NCI-H1930 (cell line): ENCODE results near the gene DYSF.

Source experiments
- DNase-seq, 2 experiments: peaks; one replicate each; lab custom pipeline; 2025; lab: John Stamatoyannopoulos, UW

Gene DYSF

DNA sequence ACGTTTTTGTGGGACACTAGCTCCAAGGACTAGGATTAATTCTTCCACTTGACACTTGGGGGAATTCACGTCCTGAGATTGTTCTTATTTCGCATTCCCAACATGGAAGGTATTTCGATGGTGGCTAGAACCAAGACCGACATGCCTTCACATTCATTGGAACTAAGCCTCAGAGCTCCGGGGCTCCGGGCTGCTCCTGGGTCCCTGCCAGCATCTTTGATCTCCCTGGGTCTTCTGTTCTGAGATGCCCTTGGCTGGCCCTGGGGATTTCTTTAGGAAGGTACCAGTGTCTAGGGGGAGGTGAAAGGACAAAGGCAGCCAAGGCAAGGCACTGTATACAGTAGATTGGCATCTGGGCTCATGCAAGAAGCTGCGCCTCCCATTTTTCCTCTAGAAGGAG lies 76.8 kb downstream of the DYSF start:
- no peak for DNase-seq

DNA sequence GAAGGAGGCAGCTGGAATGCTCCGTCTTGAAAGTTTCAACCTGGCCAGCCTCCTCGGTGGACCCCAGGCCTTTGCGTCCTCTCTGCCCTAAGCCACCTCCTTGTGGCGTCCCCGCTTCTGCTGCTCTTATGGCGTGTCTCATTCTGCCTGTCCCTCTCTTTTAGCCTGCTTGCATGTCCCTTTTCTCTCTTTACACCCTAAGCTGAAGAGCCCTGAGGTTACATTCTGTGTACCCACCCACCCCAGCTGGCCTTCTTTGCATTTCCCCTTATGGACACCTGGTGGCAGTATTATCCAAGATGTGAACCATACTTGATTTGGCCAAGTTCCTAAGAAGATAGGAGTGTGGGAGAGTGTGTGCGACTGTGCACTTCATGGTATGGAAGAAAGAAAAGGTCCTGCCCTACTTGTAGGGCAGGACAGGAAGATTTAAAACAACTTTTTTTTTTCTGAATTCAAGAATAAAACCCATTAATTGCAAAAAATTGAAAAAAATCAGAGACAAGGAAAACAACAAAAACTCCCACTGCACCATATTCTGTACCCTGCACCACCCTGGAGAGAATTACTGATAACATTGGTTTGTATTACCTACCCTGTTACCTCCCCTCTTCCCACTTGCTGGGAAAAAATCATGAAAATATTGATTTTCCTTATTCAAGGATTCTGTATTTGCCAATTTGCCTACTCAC lies 77.4 kb downstream of the DYSF start:
- DNase-seq: peak in 1 of 2 experiments; percentile 17

DNA sequence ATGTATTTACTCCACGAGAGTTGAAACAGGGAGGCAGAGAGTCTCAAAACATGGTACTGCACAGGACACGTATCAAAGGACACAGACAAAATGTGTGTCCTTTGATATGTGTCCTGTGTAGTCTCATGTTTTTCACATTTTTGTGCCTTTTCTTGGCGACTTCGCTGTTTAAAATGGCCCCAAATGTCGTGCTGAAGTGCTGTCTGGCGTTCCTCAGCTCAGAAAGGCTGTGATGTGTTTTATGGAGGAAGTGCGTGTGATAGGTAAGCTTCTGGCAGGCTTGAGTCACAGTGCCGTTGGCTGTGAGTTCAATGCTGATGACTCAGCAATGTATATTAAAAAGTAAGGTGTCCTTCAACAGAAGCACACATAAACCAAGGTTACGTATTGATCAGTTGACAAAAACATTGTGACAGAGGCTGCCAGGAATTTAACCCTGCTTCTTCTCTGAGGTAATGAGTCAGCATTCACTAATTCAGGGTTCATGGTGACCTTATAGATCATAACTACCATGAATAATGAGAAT lies 78.2 kb downstream of the DYSF start:
- no peak for DNase-seq

DNA sequence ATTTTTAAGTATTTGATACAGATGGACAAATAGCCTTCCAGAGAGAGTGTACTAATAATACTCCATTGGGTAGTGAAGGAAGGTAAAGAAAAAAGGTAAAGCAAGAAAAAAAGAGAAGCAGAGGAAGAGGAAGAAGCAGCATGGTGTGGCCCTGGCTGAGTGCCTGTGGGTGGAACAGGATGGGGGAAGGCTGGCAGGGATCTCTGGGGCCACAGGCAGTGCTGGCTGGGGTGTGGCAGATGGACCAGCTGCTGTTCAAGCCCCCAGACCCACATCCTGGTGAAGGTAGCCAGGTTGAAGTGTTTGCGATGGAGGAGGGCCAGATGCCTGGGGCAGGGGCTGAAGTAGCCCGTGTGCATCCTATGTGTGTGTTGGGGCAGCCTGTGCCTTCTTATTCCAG lies 79.0 kb downstream of the DYSF start:
- DNase-seq: no peak

DNA sequence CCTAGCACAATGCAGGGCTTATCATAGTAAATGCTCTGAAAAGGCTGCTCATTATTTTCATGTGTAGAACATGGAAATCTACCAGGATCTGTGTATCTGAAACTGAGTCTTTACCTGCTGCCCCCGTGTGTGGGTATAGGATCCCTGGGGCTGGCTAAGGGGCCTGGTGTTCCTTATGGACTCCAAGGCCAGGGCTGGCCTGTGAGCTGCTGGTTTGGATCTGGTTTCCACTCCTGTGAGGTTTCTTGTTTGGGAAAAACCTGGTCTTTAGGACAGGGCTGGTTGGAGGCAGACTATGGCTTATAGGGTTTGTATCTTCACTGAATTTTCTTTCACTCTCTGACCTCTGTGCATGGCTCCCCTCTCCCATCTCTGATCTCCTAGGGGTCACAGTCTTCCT lies 80.8 kb downstream of the DYSF start:
- DNase-seq: no peak

DNA sequence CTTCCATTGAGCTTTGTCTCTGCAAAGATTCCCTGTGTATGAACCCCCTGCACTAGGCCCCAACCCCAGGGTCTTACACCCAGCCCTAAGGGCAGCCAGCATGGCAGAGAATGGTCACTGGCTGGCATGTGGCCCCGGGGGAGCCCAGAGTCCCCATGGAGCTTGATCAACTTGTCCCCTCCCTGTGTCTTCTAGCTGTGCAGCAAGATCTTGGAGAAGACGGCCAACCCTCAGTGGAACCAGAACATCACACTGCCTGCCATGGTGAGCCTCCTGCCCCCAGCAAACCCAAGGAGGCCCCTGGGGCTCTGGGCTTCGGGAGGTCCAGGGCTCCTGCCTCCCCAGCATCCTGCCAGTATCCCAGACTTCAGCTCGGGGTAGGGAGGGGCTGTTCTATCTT lies 81.5 kb downstream of the DYSF start:
- no peak for DNase-seq

DNA sequence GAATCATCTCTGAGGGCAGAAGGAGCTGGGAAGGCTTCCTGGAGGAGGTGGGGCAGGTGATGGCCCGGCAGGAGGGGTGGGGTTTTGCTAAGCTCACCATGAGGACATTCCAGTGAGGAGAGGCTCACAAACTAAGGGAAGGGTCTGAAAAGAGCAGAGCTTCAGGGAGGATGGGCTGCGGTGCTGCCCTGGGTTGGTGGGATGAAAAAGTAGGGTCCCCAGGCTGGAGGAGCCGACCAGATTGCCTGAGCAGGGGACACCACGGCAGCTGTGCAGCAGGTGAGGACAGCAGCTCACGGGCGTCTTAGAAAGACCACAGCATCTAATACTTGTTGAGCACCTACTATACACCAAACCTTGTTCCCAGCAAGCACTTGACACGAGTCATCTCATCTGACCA lies 82.2 kb downstream of the DYSF start:
- no peak for DNase-seq

DNA sequence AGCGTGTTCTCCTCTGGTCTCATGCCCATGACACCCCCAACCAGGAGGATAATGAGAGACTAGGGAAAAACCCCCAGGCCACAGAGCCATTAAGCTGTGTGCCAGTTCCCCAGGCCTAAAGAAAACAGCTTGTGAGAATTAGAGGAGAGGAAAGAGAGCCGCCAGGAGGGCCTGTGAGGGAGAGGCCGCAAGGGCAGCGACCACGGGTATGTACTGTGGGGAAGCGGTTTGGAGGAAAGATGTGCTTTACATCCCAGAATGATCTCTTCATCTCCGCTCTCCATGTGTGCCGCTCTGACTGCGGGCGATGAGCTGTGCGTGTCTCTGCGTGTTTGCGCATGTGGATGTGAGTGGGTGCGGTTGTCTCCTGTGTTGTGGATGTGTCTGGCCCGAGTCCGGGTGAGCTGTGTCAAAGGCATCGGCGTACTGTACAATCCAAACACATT lies 82.9 kb downstream of the DYSF start:
- no peak for DNase-seq

DNA sequence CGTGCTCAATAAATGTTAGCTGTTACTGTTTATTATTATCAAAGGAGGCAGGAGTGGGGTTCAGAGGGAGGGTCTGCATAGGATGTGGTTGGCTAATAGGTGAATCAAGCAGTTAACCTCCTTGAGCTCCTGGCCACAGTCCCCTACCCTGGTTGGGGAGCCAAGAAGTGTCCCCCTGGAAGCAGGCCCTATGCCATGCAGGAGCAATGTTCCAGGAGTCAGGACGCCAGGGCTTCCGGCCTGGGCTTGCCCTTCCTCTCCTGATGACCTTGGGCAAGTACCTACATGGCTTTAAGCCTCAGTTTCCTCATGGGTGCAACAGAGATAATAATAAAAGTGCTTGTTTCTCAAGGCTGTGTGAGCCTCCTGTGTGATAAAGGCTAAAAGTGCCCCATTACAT lies 84.9 kb downstream of the DYSF start:
- no peak for DNase-seq

DNA sequence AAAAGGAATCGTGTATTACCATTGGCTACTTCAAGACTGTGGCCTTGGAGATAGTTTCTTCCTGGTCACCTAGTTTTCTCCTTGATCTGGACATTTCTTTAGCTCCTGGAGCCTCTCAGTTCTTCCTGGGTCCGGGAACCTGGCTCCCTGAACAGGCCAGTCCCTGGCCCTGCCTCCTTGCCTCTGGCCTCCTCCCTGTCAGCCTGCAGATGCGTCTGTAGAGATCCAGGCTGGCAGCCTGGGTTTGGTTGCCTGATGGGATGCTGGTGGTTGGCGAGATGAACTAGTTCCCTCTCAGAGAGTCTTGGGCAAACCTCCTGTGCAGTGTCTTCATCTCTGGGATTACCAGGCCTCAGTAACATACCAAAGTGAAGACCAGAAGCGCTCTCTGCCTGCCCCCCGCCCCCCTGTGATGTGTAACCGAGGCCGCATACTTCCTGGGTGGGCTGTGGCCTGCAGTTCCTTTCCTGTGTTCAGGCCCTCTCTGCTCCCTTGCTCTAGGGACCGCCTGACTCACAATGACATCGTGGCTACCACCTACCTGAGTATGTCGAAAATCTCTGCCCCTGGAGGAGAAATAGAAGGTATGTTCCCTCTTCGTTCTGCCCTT lies 85.4 kb downstream of the DYSF start:
- DNase-seq: no peak

DNA sequence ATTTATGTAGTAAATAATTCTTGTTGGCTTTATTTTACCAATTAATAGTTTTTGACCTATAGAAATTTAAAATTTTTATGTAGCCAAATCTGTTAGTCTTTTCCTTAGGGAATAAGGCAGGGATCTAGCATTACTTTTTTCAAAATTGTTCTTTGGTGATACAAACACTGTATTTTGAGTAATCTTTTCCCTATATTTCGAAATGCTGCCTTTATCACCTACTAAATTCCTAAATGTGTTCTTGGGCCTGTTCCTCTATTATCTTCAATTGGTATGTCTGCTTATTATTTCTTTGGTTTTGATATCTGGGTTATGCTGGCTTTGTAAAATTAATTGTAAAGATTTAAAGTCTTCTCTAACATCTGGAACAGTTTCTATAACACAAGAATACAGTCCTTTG lies 87.5 kb downstream of the DYSF start:
- DNase-seq: no peak

DNA sequence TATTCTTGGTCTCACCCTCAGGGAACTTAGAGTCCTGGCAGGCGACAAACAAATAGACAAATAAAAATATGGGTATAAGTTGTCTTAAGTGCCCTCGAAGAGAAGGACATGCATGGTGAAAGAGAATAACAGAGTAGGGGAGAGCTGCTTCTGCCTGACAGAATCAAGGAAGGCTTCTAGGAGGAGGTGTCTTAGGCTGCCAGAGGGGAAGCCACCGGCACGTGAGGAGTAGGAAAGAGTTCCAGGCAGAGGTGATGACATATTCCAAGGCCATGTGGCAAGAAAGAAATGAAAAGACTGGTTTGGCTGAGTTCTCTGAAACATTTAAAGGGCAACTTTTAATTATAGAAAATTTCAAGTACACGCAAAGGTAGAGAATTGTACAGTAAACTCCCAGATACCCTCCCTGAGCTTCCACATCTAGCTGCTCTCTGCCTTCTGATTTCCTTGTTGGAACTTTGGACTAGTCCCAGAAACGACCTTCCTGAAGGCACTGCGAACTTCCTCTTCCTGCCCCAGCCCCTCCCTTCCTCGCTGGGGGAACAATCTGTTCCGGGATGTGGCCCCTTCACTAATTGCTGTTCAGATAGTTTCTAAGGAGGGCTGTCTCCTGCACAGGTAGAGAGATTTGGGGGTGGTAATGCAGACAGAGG lies 91.7 kb downstream of the DYSF start:
- DNase-seq: no peak

DNA sequence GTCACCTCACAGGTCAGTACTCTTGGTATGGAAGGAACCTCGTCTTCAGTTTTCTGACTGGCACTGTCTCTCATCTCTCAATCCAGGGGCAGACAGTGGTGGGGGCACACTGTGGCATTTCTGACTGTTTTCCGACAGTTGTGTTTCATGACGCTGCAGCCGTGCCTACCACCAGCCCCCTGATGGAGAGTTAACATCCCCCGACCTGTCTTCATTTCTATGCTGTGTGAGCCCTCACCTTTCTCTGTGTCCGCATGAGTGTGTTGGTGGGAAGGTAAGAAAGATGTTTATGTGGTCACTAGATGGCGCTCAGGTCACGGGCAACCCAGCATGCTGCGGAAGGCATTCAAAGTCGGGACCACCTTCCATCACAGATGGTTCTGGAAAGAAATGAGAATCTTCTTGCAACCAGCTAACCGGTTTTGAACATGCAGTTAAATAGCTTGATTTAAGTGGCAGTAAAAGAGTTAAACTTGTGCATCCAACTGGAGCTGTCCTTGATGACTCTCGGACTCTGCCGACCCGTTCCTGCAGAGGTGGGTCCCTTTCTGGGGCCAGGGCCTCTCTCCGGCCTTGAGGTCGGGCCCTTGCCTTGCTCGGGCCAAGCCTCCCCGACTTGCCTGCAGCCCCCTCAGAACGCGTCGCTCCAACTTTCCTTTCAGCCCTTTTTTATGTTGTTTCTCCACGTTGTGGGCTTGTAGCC lies 92.4 kb downstream of the DYSF start:
- peak; percentile 27 to 57 for DNase-seq

DNA sequence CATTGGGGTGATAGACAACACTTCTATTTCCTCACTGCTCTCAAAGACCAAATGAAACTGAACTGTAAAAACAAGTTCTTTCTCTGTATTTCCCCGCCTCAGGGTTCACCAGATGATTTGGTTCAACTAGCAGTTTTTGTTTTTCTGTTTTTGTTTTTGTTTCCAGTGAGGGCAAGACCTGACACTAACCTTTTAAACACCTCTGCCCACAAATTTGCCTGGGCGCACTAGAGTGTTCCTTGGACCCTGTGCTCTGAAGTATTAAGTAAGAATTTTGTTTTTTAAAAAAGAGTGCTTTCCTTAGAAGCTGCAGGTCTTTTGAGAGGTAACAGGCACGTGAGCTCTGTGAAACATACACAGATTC lies 92.9 kb downstream of the DYSF start:
- DNase-seq: no peak

DNA sequence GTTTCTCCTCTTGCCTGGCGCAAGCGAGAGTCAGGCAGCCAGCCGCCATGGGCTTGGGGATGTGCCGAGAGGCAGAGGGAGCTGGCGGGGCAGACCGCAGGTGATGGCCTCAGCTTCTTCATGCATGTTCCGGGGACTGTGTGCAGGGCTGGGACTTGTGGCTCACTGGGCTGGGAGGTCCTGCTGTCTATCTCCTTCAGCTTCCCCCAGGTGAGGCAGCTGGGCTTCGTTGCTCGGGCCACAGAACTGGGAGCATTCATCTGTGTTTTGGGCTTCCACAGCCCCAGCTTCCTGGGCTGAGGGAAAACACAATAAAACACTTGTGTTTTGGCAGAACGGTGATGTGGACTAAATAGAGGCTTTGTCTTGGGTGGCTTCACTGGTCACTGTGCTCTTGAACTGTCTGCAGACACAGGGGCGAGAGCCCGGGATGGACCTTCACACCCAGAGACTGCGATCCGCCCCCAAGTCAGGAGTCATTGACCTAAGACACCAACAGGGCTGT lies 93.5 kb downstream of the DYSF start:
- no peak for DNase-seq

DNA sequence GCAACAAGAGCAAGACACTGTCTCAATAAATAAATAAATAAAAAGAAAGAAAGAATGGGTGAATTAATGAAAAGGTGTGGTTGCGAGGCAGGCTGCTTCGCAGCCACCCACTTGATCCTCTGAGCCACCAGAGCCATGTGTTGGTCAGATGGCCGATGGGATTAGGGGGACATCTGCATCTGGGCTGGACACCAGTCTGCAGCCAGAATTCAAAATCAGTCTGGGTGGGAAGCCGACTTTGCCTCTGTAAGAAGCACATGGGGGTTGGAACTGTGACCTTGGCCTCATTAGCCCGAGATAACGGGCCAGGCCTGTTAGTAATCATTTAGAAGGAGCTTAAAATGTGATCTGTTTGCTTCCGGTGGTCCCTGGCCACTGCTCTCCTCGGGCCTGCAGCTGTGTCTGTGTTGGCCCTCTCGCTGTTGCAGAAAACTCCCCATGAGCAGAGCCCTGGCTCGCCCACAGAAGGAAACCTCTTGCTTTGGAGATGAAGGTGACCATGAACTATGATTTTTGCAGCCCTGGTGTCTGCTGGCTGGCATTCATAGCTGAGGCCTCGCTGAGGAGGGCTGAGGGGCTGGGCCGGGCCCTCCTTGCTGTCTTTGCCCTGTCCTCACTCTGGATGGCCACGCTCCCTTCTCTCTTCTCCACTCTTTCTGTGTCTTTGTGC lies 94.4 kb downstream of the DYSF start:
- DNase-seq: no peak

DNA sequence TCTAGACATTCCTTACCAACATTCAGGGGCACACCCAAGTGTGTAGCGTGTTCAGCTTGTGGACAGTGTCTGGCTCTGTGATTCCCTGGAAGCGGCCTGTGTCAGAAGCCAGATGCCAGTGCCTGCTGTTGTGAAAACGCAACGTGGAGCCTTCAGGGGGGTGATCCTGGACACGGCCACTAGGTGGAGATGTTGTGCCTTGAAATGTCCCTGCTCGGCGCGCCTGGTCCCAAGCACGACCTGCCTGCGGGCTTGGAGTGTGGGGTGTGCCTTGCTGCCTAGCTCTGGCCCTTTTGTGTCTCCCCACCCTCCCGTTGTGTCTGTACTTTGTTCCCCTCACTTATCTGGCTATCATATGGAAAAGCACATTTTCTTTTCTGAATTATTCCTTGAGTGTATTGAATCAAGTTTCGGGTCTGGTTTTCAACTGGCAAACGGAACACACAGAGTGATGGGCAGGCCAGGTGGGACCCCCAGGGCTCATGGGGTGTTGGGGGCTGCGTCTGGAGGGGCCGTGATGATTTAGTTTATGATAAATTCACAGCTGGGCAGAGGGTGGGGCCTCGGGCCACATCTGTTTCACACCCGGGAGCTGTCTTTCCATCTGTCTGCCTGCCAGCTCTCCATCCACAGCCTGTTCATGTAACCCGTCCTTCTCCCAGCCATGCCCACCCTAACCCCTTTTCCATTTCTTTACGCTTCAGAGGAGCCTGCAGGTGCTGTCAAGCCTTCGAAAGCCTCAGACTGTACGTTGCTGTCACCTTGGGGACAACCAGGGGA lies 95.5 kb downstream of the DYSF start:
- peak in 1 of 2 experiments; percentile 7 for DNase-seq

DNA sequence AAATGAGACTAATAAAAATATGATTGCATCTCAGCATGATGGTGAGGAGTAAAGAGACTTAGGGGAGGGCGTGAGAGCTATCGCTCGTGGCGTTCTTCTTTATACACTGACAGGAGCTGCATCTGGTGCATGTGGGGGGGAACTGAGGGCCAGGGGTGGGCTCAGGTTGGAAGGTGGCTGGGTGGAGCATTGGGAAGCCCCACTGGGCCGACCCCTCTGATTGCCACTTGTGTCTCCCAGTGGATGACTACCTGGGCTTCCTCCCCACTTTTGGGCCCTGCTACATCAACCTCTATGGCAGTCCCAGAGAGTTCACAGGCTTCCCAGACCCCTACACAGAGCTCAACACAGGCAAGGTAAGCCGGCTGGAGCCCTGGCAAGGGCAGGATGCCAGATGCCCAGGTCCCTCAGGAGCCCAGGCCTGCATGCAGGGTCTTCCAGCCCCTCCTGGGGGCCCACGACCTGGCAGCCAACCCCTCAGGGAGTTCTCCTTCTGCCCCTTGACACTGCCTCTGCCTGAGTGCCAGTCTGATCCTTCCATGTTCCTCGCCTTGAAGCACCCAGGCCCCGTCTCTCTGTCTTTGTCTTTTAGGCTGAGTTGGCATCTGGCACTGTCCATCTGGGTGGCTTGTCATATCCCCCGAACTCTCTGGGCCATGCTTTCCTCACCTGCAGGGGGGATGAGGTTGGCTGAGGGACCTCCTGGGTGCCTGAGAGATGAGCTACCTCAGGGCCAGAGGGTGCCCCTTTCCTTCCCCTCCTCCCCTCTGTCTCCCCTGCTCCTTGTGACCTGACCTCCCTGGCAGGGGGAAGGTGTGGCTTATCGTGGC lies 97.7 kb downstream of the DYSF start:
- no peak for DNase-seq

DNA sequence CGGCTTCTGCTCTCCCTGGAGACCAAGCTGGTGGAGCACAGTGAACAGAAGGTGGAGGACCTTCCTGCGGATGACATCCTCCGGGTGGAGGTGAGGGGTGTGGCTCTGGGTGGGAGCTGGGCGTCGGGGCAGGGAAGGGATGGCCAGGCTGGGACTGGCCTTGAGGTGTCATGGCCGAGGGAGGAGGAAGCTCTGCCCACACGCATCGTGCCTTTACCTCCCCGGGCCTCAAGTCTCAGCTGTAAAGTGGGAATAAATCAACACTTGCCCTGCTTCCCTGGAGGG lies 98.2 kb downstream of the DYSF start:
- DNase-seq: no peak

DNA sequence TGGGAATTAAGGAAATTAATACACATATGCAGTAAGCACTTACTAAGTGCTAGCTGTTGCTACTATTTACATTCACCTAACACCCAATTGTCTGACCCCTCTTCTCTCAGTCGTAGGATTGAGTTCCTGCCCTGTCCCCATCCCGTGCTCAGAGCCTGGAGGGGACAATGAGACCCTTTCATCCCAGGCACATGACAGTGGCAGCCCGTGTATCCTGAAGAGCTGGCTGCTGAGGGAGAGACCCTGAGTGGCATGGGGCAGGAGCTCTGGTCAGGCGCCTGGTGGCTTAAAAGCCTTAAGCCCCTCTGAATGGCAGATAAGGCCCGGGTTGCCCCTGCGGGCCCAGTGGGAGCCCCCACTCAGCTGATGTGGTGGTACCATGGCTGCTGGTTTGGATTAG lies 99.0 kb downstream of the DYSF start:
- no peak for DNase-seq
